H9 (cell line): ENCODE results near the gene KIFC3. TPM values are rescaled to one million over a fixed set of nuclear protein-coding genes. Genes with fewer than 3 reads are reported as not detected.

Experiments
- DNase-seq: peaks from one replicate; pipeline ENCODE4 v3.0.0-alpha.2; 2017
- H2AFZ ChIP-seq: one replicate; pipeline ENCODE4 v1.6.1; 2013; ENCODE audit warnings: mild to moderate bottlenecking, low read length, control low read depth, moderate library complexity
- H2AK5ac ChIP-seq: 2 replicates; pipeline ENCODE4 v1.6.1; 2013; ENCODE audit warnings: low read length, control low read depth, mixed read lengths; ENCODE audit not compliant: insufficient read length
- H2BK120ac ChIP-seq: one replicate; pipeline ENCODE4 v1.6.1; 2013; ENCODE audit warnings: low read depth, mild to moderate bottlenecking, low read length, control low read depth, inconsistent platforms; ENCODE audit not compliant: poor library complexity, severe bottlenecking
- H2BK12ac ChIP-seq: 2 replicates; pipeline ENCODE4 v1.6.1; 2013; ENCODE audit warnings: low read length, control low read depth, mixed read lengths, low read depth; ENCODE audit not compliant: insufficient read length
- H2BK15ac ChIP-seq: 2 replicates; pipeline ENCODE4 v1.6.1; 2013; ENCODE audit warnings: low read depth, low read length, control low read depth
- H2BK20ac ChIP-seq: one replicate; pipeline ENCODE4 v1.6.1; 2013; ENCODE audit warnings: low read depth, mild to moderate bottlenecking, low read length, control low read depth, inconsistent platforms; ENCODE audit not compliant: poor library complexity, severe bottlenecking
- H2BK5ac ChIP-seq: 2 replicates; pipeline ENCODE4 v1.6.1; 2013; ENCODE audit warnings: low read length, control low read depth, mixed read lengths; ENCODE audit not compliant: insufficient read length
- H3K14ac ChIP-seq: 2 replicates; pipeline ENCODE4 v1.6.1; 2013; ENCODE audit warnings: low read length, control low read depth; ENCODE audit not compliant: insufficient read depth
- H3K18ac ChIP-seq: 2 replicates; pipeline ENCODE4 v1.6.1; 2013; ENCODE audit warnings: low read depth, mild to moderate bottlenecking, mixed read lengths, low read length, control low read depth; ENCODE audit not compliant: insufficient read length
- H3K23ac ChIP-seq: 2 replicates; pipeline ENCODE4 v1.6.1; 2013; ENCODE audit warnings: low read length, control low read depth, mixed read lengths, low read depth; ENCODE audit not compliant: insufficient read length
- H3K23me2 ChIP-seq: 2 replicates; pipeline ENCODE4 v1.6.1; 2013; ENCODE audit warnings: low read depth, mild to moderate bottlenecking, mixed read lengths, low read length, control low read depth; ENCODE audit not compliant: insufficient read length, poor library complexity, severe bottlenecking
- H3K27ac ChIP-seq: 2 replicates; pipeline ENCODE4 v1.5.1; 2013; ENCODE audit warnings: low read length, control low read depth, mixed read lengths, low read depth; ENCODE audit not compliant: insufficient read length
- H3K27me3 ChIP-seq: 2 replicates; pipeline ENCODE4 v1.6.1; 2013; ENCODE audit warnings: low read length, control low read depth, inconsistent platforms; ENCODE audit not compliant: insufficient read depth
- H3K4ac ChIP-seq: 2 replicates; pipeline ENCODE4 v1.6.1; 2013; ENCODE audit warnings: low read depth, mild to moderate bottlenecking, control low read depth, inconsistent platforms, low read length, moderate library complexity
- H3K4me1 ChIP-seq: 2 replicates; pipeline ENCODE4 v1.6.1; 2013; ENCODE audit warnings: low read length, control low read depth, inconsistent platforms; ENCODE audit not compliant: insufficient read depth
- H3K4me2 ChIP-seq: 2 replicates; pipeline ENCODE4 v1.6.1; 2013; ENCODE audit warnings: low read length, control low read depth, mixed read lengths; ENCODE audit not compliant: insufficient read length, insufficient read depth
- H3K56ac ChIP-seq: 2 replicates; pipeline ENCODE4 v1.6.1; 2013; ENCODE audit warnings: low read depth, mild to moderate bottlenecking, mixed read lengths, low read length, control low read depth; ENCODE audit not compliant: insufficient read length
- H3K79me1 ChIP-seq: 2 replicates; pipeline ENCODE4 v1.6.1; 2013; ENCODE audit warnings: low read depth, mild to moderate bottlenecking, moderate library complexity, low read length, control low read depth, inconsistent platforms; ENCODE audit not compliant: insufficient read depth, poor library complexity, severe bottlenecking
- H3K79me2 ChIP-seq: 2 replicates; pipeline ENCODE4 v1.6.1; 2013; ENCODE audit warnings: low read length, control low read depth, inconsistent platforms; ENCODE audit not compliant: insufficient read depth
- H3K9ac ChIP-seq: 2 replicates; pipeline ENCODE4 v1.6.1; 2013; ENCODE audit warnings: low read length, control low read depth, mixed read lengths; ENCODE audit not compliant: insufficient read length; ENCODE audit errors: extremely low read depth
- H3K9me3 ChIP-seq: one replicate; pipeline ENCODE4 v1.6.1; 2013; ENCODE audit warnings: low read depth, low read length, inconsistent platforms; ENCODE audit not compliant: control insufficient read depth
- H3T11ph ChIP-seq: one replicate; pipeline ENCODE4 v1.6.1; 2013; ENCODE audit warnings: mild to moderate bottlenecking, low read length, control low read depth, inconsistent platforms
- H4K20me1 ChIP-seq: one replicate; pipeline ENCODE4 v1.6.1; 2013; ENCODE audit not compliant: control insufficient read depth, insufficient read length, insufficient read depth
- H4K5ac ChIP-seq: 2 replicates; pipeline ENCODE4 v1.6.1; 2013; ENCODE audit warnings: low read depth, mild to moderate bottlenecking, mixed read lengths, low read length, control low read depth; ENCODE audit not compliant: insufficient read length
- H4K8ac ChIP-seq: replicated peaks from 2 replicates; pipeline ENCODE4 v1.6.1; 2013; ENCODE audit warnings: low read length, control low read depth, mixed read lengths, low read depth; ENCODE audit not compliant: insufficient read length
- H4K91ac ChIP-seq: 2 replicates; pipeline ENCODE4 v1.6.1; 2013; ENCODE audit warnings: low read depth, mild to moderate bottlenecking, moderate library complexity, mixed read lengths, low read length, control low read depth; ENCODE audit not compliant: insufficient read length
- H3K27ac Mint-ChIP-seq, 3 experiments: 2 replicates in 2 of 3; 3 replicates in 1 of 3; pipeline ENCODE4 v1.8.0; 2020 to 2021; ENCODE audit warnings: mixed read lengths in 3 of 3, mild to moderate bottlenecking in 1 of 3, moderate library complexity in 1 of 3
- H3K27me3 Mint-ChIP-seq: 2 replicates; pipeline ENCODE4 v1.8.0; 2021; ENCODE audit warnings: low read depth, mild to moderate bottlenecking, moderate library complexity, mixed read lengths
- H3K36me3 Mint-ChIP-seq, 3 experiments: 2 replicates in 2 of 3; 3 replicates in 1 of 3; pipeline ENCODE4 v1.8.0; 2020 to 2021; ENCODE audit warnings: low read depth in 3 of 3, mixed read lengths in 3 of 3; ENCODE audit not compliant: insufficient read depth in 1 of 3
- H3K4me1 Mint-ChIP-seq, 2 experiments: 2 replicates each; pipeline ENCODE4 v1.8.0; 2020; ENCODE audit warnings: mixed read lengths in 2 of 2
- H3K4me3 Mint-ChIP-seq, 2 experiments: 2 replicates in 1 of 2; 3 replicates in 1 of 2; pipeline ENCODE4 v1.8.0; 2020 to 2021; ENCODE audit warnings: mild to moderate bottlenecking in 2 of 2, mixed read lengths in 2 of 2, moderate library complexity in 1 of 2
- H3K9me3 Mint-ChIP-seq, 2 experiments: 2 replicates in 1 of 2; 3 replicates in 1 of 2; pipeline ENCODE4 v1.8.0; 2020; ENCODE audit warnings: mild to moderate bottlenecking in 2 of 2, mixed read lengths in 2 of 2, moderate library complexity in 1 of 2
- CTCF ChIP-seq: fragments of 200-600 bp; sonication (generic); conservative IDR thresholded peaks from 3 replicates; pipeline ENCODE4 v1.8.0; 2021; ENCODE audit warnings: antibody characterized with exemption, mild to moderate bottlenecking
- WGBS: extraction: QIAGEN DNeasy Blood & Tissue Kit; methylation state at CpG from one replicate; pipeline ENCODE4 v1.1.7; 2013; ENCODE audit warnings: missing lambda C conversion rate, low lambda C conversion rate, mixed read lengths; ENCODE audit not compliant: insufficient read length; ENCODE audit errors: extremely low coverage; 5-methylcytosine and 5-hydroxymethylcytosine counted together
- total RNA-seq: library from RNA; stranded (reverse); gene quantifications from 2 replicates; pipeline ENCODE4 v1.2.1, GENCODE V29; 2021

The KIFC3 gene
- total RNA-seq, 1 experiment from 2014 or later, result 5.0 TPM

GRCh38 chr16:57773655-57774295, 28.5 kb downstream of the KIFC3 start:
- Histone ChIP-seq H2BK20ac (no peak overlapping the region), H4K91ac (no peak overlapping the region), H3T11ph (no peak overlapping the region), H3K4me2 (no peak overlapping the region), H3K9ac (no peak overlapping the region), H3K23me2 (no peaks in the 10 kb centered on the region), H2BK12ac (no peak overlapping the region), H2AFZ (no peak overlapping the region), H3K9me3 (no peaks in the 10 kb centered on the region), H3K4ac (no peak overlapping the region), H3K14ac (no peak overlapping the region), H3K27ac (no peak overlapping the region), H3K4me1 (peaks cover 6% of the 10 kb centered on the region; the same call in 1 of the 2 replicates), H3K56ac (no peak overlapping the region), H2BK15ac (no peak overlapping the region), H2BK5ac (no peak overlapping the region), H3K27me3 (no peaks in the 10 kb centered on the region), H3K18ac (no peak overlapping the region), H4K8ac (no peak overlapping the region), H3K79me2 (no peaks in the 10 kb centered on the region), H4K20me1 (no peaks in the 10 kb centered on the region), H4K5ac (no peak overlapping the region), H3K79me1 (no peaks in the 10 kb centered on the region), H3K23ac (no peak overlapping the region), H2AK5ac (no peak overlapping the region), H2BK120ac (no peak overlapping the region)
- no CpG with 5 or more reads among the region's 11 CpGs for WGBS
- Mint-ChIP-seq H3K4me3 (no peak overlapping the region), H3K36me3 (no peaks in the 10 kb centered on the region), H3K9me3 (no peaks in the 10 kb centered on the region; a peak in 2 of 5 replicates), H3K4me1 (peaks cover 20 to 30% of the 10 kb centered on the region in 2 experiments), H3K27ac (no peak overlapping the region), H3K27me3 (peaks cover 12% of the 10 kb centered on the region)
- DNase-seq, result no peak
- no peak for TF ChIP-seq CTCF
